Gastroesophageal sphincter (tissue), 4 donors: ENCODE results near the gene BOLA1. TPM values are rescaled to one million over a fixed set of nuclear protein-coding genes. Genes with fewer than 3 reads are reported as not detected.
"Not testable (repeated sequence)": the region's sequence is repeated elsewhere in the genome, so short reads cannot be mapped to it uniquely, and the experiment has no call there.

Experiments used
- ATAC-seq: fragments of 150-250 bp; one replicate; pipeline ENCODE4 v1.9.1; 2016; ENCODE audit warnings: mild to moderate bottlenecking, moderate library complexity
- H3K27ac ChIP-seq, 4 donors: fragments of 200-600 bp; sonication (generic) in 3 of 4; 1 replicate in 3 of 4; 2 replicates in 1 of 4; pipeline ENCODE4 v1.5.1; 2016 to 2019
- H3K27me3 ChIP-seq: fragments of 200-600 bp; sonication (generic); one replicate; pipeline ENCODE4 v1.5.1; 2019
- H3K36me3 ChIP-seq, 2 donors: fragments of 200-600 bp; sonication (generic); one replicate each; pipeline ENCODE4 v1.5.1; 2019; ENCODE audit warnings: control low read depth in 1 of 2
- H3K4me1 ChIP-seq, 3 donors: fragments of 200-600 bp; sonication (generic); 1 replicate in 2 of 3; 2 replicates in 1 of 3; pipeline ENCODE4 v1.5.1; 2016 to 2019; ENCODE audit warnings: control low read depth in 2 of 3
- H3K4me3 ChIP-seq, 2 donors: fragments of 200-600 bp; sonication (generic); one replicate each; pipeline ENCODE4 v1.5.1; 2019; ENCODE audit warnings: mild to moderate bottlenecking in 1 of 2, moderate library complexity in 1 of 2
- H3K9me3 ChIP-seq, 3 donors: fragments of 200-600 bp; sonication (generic); one replicate each; pipeline ENCODE4 v1.5.1; 2017 to 2019; ENCODE audit warnings: control low read depth in 2 of 3
- EP300 ChIP-seq: sonication (generic); formaldehyde crosslinking; IDR thresholded peaks from one replicate; pipeline ENCODE4 v1.6.1; 2017; ENCODE audit warnings: antibody characterized with exemption, mild to moderate bottlenecking
- POLR2A ChIP-seq, 2 donors: fragments of 450-650 bp; IDR thresholded peaks; one replicate each; pipeline ENCODE4 v1.6.1; 2017; ENCODE audit warnings: antibody characterized with exemption in 2 of 2, mild to moderate bottlenecking in 2 of 2, moderate library complexity in 1 of 2
- POLR2AphosphoS5 ChIP-seq: sonication (generic); formaldehyde crosslinking; IDR thresholded peaks from one replicate; pipeline ENCODE4 v1.6.1; 2017; ENCODE audit warnings: antibody characterized with exemption
- WGBS, 2 donors: methylation state at CpG; one replicate each; pipeline ENCODE4 v1.1.5; 2018; ENCODE audit warnings: low coverage in 1 of 2; 5-methylcytosine and 5-hydroxymethylcytosine counted together
- total RNA-seq, 4 donors: library from RNA; depleted of rRNA; stranded (reverse); fragments of >200 nt; gene quantifications; one replicate each; pipeline ENCODE4 v1.1.0, GENCODE V29; 2016
- TF ChIP-seq, protein P1 (sequence below), 4 experiments: fragments of 200-600 bp in 2 of 4; fragments of 450-650 bp in 2 of 4; sonication (generic) in 1 of 4; IDR thresholded peaks; one replicate each; pipeline ENCODE4 v1.5.1; 2017 to 2019; ENCODE audit warnings: antibody characterized with exemption in 4 of 4, mild to moderate bottlenecking in 2 of 4, moderate library complexity in 2 of 4

BOLA1 gene
- total RNA-seq, 4 donors from 2014 or later, result 23.9 to 46.2 (median 30.5) TPM

DNA sequence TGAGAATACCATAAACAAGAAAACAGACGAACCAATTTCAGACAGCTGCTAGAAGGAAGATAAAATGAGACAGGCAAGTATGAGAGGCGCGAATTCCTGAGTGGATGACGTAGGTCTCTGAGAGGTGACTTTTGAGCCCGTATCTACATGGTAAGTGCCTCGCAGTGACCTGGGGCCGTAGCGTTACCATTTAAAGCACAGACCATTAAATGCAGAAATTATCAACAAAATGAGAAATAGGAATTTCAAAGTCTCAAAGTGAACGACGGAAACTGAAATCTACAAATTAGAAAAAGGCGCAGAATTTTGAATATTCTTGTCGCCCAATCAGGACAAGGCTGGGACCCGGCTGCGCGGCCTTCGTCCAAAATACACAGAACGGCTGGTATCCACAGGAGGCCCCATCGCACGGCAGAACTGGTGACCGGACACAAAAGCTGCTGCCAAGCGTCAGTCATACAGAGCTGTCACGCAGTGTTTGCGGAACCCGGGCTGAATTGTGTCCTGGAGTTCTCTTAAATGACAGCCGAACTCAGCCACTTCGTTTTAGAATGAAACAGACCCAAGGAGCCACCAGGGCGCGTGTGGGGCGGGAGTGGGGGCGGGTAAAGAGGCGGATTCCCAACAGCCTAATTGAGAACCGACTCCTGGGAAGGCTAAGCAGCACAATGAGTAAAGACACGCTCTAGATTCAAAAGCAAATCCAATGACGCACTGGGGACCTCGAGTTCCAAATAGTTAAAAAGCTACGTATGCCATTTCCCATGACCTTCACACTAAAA is 13.8 kb upstream of the BOLA1 start:
- H3K4me3 ChIP-seq, result peak overlapping the region; percentile 83 to 94
- peak; percentile 17 for ATAC-seq
- H3K9me3 ChIP-seq, result no peaks in the 10 kb centered on the region
- H3K36me3 ChIP-seq, result no peaks in the 10 kb centered on the region
- H3K27ac ChIP-seq, result peak overlapping the region; percentile 98 to 100 (median 100)
- no peaks in the 10 kb centered on the region for H3K27me3 ChIP-seq
- TF ChIP-seq POLR2A (IDR thresholded peaks at IDR 0.05) (peak; percentile 74 to 79), EP300 (no peak), POLR2AphosphoS5 (peak; percentile 47)
- TF ChIP-seq, protein P1, sequence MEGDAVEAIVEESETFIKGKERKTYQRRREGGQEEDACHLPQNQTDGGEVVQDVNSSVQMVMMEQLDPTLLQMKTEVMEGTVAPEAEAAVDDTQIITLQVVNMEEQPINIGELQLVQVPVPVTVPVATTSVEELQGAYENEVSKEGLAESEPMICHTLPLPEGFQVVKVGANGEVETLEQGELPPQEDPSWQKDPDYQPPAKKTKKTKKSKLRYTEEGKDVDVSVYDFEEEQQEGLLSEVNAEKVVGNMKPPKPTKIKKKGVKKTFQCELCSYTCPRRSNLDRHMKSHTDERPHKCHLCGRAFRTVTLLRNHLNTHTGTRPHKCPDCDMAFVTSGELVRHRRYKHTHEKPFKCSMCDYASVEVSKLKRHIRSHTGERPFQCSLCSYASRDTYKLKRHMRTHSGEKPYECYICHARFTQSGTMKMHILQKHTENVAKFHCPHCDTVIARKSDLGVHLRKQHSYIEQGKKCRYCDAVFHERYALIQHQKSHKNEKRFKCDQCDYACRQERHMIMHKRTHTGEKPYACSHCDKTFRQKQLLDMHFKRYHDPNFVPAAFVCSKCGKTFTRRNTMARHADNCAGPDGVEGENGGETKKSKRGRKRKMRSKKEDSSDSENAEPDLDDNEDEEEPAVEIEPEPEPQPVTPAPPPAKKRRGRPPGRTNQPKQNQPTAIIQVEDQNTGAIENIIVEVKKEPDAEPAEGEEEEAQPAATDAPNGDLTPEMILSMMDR (IDR thresholded peaks at IDR 0.05), result peak in 2 of 4 experiments; percentile 33 to 44
- WGBS, 2 donors, result 0 to 1% methylated on average over 20 to 26 of the region's 36 CpGs
- peaks cover 4 to 39% (median 5%) of the 10 kb centered on the region in 3 donors for H3K4me1 ChIP-seq

DNA sequence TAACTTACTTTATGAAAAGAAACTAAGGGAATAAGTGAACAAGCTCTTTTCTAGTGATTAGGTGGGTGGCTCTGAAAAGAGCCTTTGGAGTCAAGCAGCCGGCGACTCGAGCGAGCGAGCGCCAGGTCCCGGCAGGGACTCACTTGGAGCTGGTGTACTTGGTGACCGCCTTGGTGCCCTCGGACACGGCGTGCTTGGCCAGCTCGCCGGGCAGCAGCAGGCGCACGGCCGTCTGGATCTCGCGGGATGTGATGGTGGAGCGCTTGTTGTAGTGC is 13.3 kb upstream of the BOLA1 start:
- H3K27ac ChIP-seq, result peak overlapping the region; percentile 98 to 100 (median 100)
- H3K4me1 ChIP-seq, result peaks cover 4 to 39% (median 5%) of the 10 kb centered on the region in 3 donors
- not testable (repeated sequence) for H3K9me3 ChIP-seq, H3K36me3 ChIP-seq, H3K27me3 ChIP-seq, ATAC-seq
- H3K4me3 ChIP-seq, result peak overlapping the region; percentile 83 to 94
- WGBS, 2 donors, result 0 to 3% methylated on average over 7 to 16 of the region's 19 CpGs

DNA sequence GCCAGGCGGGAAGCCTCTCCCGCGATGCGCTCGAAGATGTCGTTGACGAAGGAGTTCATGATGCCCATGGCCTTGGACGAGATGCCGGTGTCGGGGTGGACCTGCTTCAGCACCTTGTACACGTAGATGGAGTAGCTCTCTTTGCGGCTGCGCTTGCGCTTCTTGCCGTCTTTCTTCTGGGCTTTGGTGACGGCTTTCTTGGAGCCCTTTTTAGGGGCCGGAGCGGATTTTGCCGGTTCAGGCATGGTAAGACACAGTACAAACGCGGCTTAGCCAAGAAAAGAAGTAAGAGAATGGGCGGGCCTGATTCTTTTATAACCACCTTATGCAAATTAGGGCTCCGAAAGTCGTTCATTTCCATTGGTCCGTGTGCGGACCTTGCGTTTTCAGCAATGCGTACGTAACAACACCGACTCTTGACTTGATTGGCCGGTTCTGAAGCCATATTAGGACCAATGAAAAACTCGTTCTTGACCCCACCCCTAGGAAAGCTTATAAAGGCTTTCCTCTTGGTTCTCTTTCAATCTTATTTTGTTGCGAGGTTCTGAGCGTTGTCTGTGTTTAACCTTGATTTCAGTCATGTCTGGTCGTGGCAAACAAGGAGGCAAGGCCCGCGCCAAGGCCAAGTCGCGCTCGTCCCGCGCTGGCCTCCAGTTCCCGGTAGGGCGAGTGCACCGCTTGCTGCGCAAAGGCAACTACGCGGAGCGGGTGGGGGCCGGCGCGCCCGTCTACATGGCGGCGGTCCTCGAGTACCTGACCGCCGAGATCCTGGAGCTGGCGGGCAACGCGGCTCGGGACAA is 12.8 kb upstream of the BOLA1 start:
- TF ChIP-seq, protein P1 (IDR thresholded peaks at IDR 0.05), result peak in 2 of 4 experiments; percentile 31 to 45
- TF ChIP-seq POLR2A (IDR thresholded peaks at IDR 0.05), result peak; percentile 100
- TF ChIP-seq POLR2AphosphoS5, result peak; percentile 100
- TF ChIP-seq EP300, result no peak
- 0 to 2% methylated on average over 11 to 16 of the region's 62 CpGs for WGBS, 2 donors
- ATAC-seq, result peak; percentile 83

DNA sequence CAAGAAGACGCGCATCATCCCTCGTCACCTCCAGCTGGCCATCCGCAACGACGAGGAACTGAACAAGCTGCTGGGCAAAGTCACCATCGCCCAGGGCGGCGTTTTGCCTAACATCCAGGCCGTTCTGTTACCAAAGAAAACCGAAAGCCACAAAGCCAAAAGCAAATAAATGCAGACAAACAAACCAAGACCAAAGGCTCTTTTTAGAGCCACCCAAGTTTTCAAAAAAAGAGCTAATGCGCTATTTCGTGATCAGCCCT is 12.2 kb upstream of the BOLA1 start:
- ATAC-seq, H3K27me3 ChIP-seq, H3K36me3 ChIP-seq, H3K9me3 ChIP-seq: not testable (repeated sequence)
- peaks cover 4 to 39% (median 5%) of the 10 kb centered on the region in 3 donors for H3K4me1 ChIP-seq
- WGBS, 2 donors, result 0 to 8% methylated on average over 2 of the region's 13 CpGs
- H3K27ac ChIP-seq, result peak overlapping the region; percentile 98 to 100 (median 100)
- H3K4me3 ChIP-seq, result peak overlapping the region; percentile 83 to 94

More for the DNA sequence above, 12.8 kb upstream of the BOLA1 start:
- Histone ChIP-seq H3K27me3 (no peaks in the 10 kb centered on the region), H3K9me3 (no peaks in the 10 kb centered on the region), H3K4me1 (peaks cover 4 to 39% (median 5%) of the 10 kb centered on the region in 3 donors), H3K27ac (peak overlapping the region; percentile 98 to 100 (median 100)), H3K36me3 (no peaks in the 10 kb centered on the region), H3K4me3 (peak overlapping the region; percentile 83 to 94)

DNA sequence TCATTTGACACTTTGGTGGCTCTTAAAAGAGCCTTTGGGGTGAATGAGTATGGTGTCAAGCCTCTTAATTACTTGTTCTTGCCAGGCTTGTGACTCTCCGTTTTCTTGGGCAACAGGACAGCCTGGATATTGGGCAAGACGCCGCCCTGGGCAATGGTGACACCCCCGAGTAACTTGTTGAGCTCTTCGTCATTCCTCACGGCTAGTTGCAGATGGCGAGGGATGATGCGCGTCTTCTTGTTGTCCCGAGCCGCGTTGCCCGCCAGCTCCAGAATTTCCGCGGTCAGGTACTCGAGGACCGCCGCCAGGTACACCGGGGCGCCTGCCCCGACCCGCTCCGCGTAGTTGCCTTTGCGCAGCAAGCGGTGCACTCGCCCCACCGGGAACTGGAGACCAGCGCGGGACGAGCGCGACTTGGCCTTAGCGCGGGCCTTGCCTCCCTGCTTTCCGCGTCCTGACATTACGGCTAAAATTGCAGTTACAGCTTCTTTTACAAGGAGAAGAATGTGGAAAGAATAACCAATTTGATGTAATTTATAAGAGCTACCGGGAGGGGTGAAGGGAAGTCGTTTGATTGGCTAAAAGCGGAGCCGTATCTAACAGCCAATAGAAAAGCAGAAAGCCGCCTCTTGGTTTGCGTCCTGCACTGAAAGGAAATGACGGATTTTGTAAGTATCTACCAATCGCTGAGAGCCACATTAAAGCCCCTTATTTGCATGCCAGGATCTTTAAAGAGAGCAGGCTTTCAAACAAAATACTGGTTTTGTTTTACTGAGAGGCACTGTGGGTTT is 11.7 kb upstream of the BOLA1 start:
- TF ChIP-seq, protein P1 (IDR thresholded peaks at IDR 0.05), result peak in 2 of 4 experiments; percentile 31 to 45
- TF ChIP-seq POLR2A (IDR thresholded peaks at IDR 0.05), result peak; percentile 99
- peak; percentile 100 for TF ChIP-seq POLR2AphosphoS5
- no peak for TF ChIP-seq EP300
- 0 to 3% methylated on average over 13 of the region's 46 CpGs for WGBS, 2 donors
- peak overlapping the region; percentile 98 to 100 (median 100) for H3K27ac ChIP-seq
- no peaks in the 10 kb centered on the region for H3K36me3 ChIP-seq
- H3K4me3 ChIP-seq, result peak overlapping the region; percentile 83 to 94
- H3K9me3 ChIP-seq, result no peaks in the 10 kb centered on the region
- no peaks in the 10 kb centered on the region for H3K27me3 ChIP-seq
- ATAC-seq, result peak; percentile 75
- peaks cover 4 to 39% (median 5%) of the 10 kb centered on the region in 3 donors for H3K4me1 ChIP-seq
